ENCODE measurements around the gene C1QA.

C1QA gene

GRCh38 chr1:22629886-22630285 is 6.5 kb upstream of the C1QA start:
- no peaks in the 10 kb centered on the region for H3K36me3 ChIP-seq (ENCODE audit: low read depth)
- no peak for DNase-seq (ENCODE audit: low spot score)
- H3K9me3 ChIP-seq (ENCODE audit: severe bottlenecking), result no peaks in the 10 kb centered on the region
- H3K4me1 ChIP-seq (ENCODE audit: insufficient read depth, poor library complexity, severe bottlenecking), result no peaks in the 10 kb centered on the region
- H3K27ac ChIP-seq (ENCODE audit: poor library complexity, severe bottlenecking), result no peak overlapping the region
- H3K27me3 ChIP-seq (ENCODE audit: insufficient read depth, poor library complexity, severe bottlenecking), result peaks cover 10% of the 10 kb centered on the region
- ATAC-seq (ENCODE audit: low read depth), result no peak
- TF ChIP-seq CTCF (IDR thresholded peaks at IDR 0.05; ENCODE audit: poor library complexity, severe bottlenecking), result no peak
- H3K4me3 ChIP-seq (ENCODE audit: severe bottlenecking), result no peak overlapping the region

GRCh38 chr1:22633697-22634463 is 2.5 kb upstream of the C1QA start:
- Histone ChIP-seq H3K27ac (ENCODE audit: poor library complexity, severe bottlenecking) (no peak overlapping the region), H3K4me3 (ENCODE audit: severe bottlenecking) (no peak overlapping the region), H3K36me3 (ENCODE audit: low read depth) (no peaks in the 10 kb centered on the region), H3K4me1 (ENCODE audit: insufficient read depth, poor library complexity, severe bottlenecking) (no peaks in the 10 kb centered on the region), H3K9me3 (ENCODE audit: severe bottlenecking) (no peaks in the 10 kb centered on the region), H3K27me3 (ENCODE audit: insufficient read depth, poor library complexity, severe bottlenecking) (no peaks in the 10 kb centered on the region)
- no peak for TF ChIP-seq CTCF (IDR thresholded peaks at IDR 0.05; ENCODE audit: poor library complexity, severe bottlenecking)
- ATAC-seq (ENCODE audit: low read depth), result no peak
- DNase-seq (ENCODE audit: low spot score), result no peak

GRCh38 chr1:22635436-22635835 is 992 bp upstream of the C1QA start:
- no peaks in the 10 kb centered on the region for H3K9me3 ChIP-seq (ENCODE audit: severe bottlenecking)
- DNase-seq (ENCODE audit: low spot score), result no peak
- no peak for ATAC-seq (ENCODE audit: low read depth)
- H3K27me3 ChIP-seq (ENCODE audit: insufficient read depth, poor library complexity, severe bottlenecking), result no peaks in the 10 kb centered on the region
- no peak overlapping the region for H3K4me3 ChIP-seq (ENCODE audit: severe bottlenecking)
- no peak for TF ChIP-seq CTCF (IDR thresholded peaks at IDR 0.05; ENCODE audit: poor library complexity, severe bottlenecking)
- H3K36me3 ChIP-seq (ENCODE audit: low read depth), result no peaks in the 10 kb centered on the region
- no peaks in the 10 kb centered on the region for H3K4me1 ChIP-seq (ENCODE audit: insufficient read depth, poor library complexity, severe bottlenecking)
- no peak overlapping the region for H3K27ac ChIP-seq (ENCODE audit: poor library complexity, severe bottlenecking)

- H3K27me3 ChIP-seq (ENCODE audit: insufficient read depth, poor library complexity, severe bottlenecking), result no peaks in the 10 kb centered on the region
- H3K4me3 ChIP-seq (ENCODE audit: severe bottlenecking), result no peak overlapping the region
- H3K4me1 ChIP-seq (ENCODE audit: insufficient read depth, poor library complexity, severe bottlenecking), result no peaks in the 10 kb centered on the region
- no peaks in the 10 kb centered on the region for H3K9me3 ChIP-seq (ENCODE audit: severe bottlenecking)
- ATAC-seq (ENCODE audit: low read depth), result no peak
- DNase-seq (ENCODE audit: low spot score), result no peak
- no peaks in the 10 kb centered on the region for H3K36me3 ChIP-seq (ENCODE audit: low read depth)
- no peak overlapping the region for H3K27ac ChIP-seq (ENCODE audit: poor library complexity, severe bottlenecking)
- no peak for TF ChIP-seq CTCF (IDR thresholded peaks at IDR 0.05; ENCODE audit: poor library complexity, severe bottlenecking)
Measured at GRCh38 chr1:22636927-22637326, 499 bp downstream of the C1QA start.

GRCh38 chr1:22637907-22638445 is 1.5 kb downstream of the C1QA start:
- Histone ChIP-seq H3K36me3 (ENCODE audit: low read depth) (no peaks in the 10 kb centered on the region), H3K9me3 (ENCODE audit: severe bottlenecking) (no peaks in the 10 kb centered on the region), H3K27me3 (ENCODE audit: insufficient read depth, poor library complexity, severe bottlenecking) (no peaks in the 10 kb centered on the region), H3K4me3 (ENCODE audit: severe bottlenecking) (no peak overlapping the region), H3K27ac (ENCODE audit: poor library complexity, severe bottlenecking) (no peak overlapping the region), H3K4me1 (ENCODE audit: insufficient read depth, poor library complexity, severe bottlenecking) (no peaks in the 10 kb centered on the region)
- TF ChIP-seq CTCF (IDR thresholded peaks at IDR 0.05; ENCODE audit: poor library complexity, severe bottlenecking), result no peak
- no peak for ATAC-seq (ENCODE audit: low read depth)
- DNase-seq (ENCODE audit: low spot score), result no peak

Measured in RWPE2 (cell line).